ENCODE data around the gene CARD8. TPM values are rescaled to one million over a fixed set of nuclear protein-coding genes. Genes with fewer than 3 reads are reported as not detected.
A peak's percentile ranks its signal among the peaks of the same experiment; 100 is the strongest.

Gene CARD8
- total and polyA plus RNA-seq, 2 of the 8 experiments (the other 6 are each of a cell fraction or from before 2014, with no cell fraction given), result 8.9 to 24.4 TPM

DNA sequence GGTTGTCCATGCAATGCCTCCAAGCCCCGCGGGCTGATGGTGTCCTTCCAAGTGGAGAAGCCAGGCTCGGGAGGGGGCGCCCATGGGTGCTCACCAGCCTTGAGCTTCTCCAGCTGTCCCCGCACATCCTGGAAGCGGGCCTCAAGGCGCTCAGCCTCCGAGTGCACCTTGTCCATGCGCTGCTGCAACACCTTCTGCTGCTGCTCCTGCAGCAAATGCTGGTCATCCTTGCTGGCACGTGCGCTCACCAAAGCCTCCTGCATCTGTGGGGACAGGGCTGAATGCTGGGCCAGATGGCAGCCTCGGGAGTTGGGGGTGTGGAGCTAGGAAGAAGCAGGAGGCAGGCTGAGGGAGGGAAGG is 46.9 kb upstream of the CARD8 start:
- Histone ChIP-seq H3K18ac (ENCODE audit: extremely low read depth, low read length) (no peak overlapping the region), H3K56ac (replicated peaks; ENCODE audit: insufficient read length, low read depth, low read length) (no peak overlapping the region), H3K36me3 (ENCODE audit: control insufficient read depth in 2 of 4, insufficient read depth in 4 of 4, low read length in 3 of 4) (no peaks in the 10 kb centered on the region), H4K20me1 (replicated peaks in 1 of 2; ENCODE audit: control insufficient read depth in 1 of 2, insufficient read depth in 2 of 2, low read length in 2 of 2) (peaks cover 0 to 2% of the 10 kb centered on the region in 2 experiments), H2AK5ac (ENCODE audit: low read depth, low read length) (no peak overlapping the region), H3K4me2 (ENCODE audit: insufficient read depth in 1 of 2, low read depth in 2 of 2, low read length in 2 of 2) (no peak overlapping the region), H3K4me3 (ENCODE audit: extremely low read depth in 1 of 4, insufficient read depth in 2 of 4, low read depth in 3 of 4, low read length in 4 of 4) (no peak overlapping the region), H2BK120ac (replicated peaks; ENCODE audit: low read depth, low read length) (no peak overlapping the region), H3K79me2 (ENCODE audit: control insufficient read depth in 1 of 2, insufficient read depth in 2 of 2, low read length in 2 of 2) (no peaks in the 10 kb centered on the region), H3K9ac (replicated peaks in 1 of 4; ENCODE audit: extremely low read depth in 1 of 4, low read depth in 3 of 4, low read length in 3 of 4) (no peak overlapping the region), H3K14ac (ENCODE audit: insufficient read length) (no peak overlapping the region), H3K4me1 (replicated peaks in 1 of 4; ENCODE audit: control insufficient read depth in 3 of 4, insufficient read depth in 4 of 4, low read length in 3 of 4) (peaks cover 0 to 2% (median 0%) of the 10 kb centered on the region in 4 experiments; a peak in 1 of 7 replicates), H2BK5ac (ENCODE audit: low read depth, low read length) (peak overlapping the region; percentile 16; the same call in 1 of the 2 replicates), H2BK15ac (ENCODE audit: low read length) (no peak overlapping the region), H4K8ac (ENCODE audit: extremely low read depth, insufficient read depth, low read length) (no peak overlapping the region), H3K23me2 (ENCODE audit: low read depth, low read length) (peaks cover 5% of the 10 kb centered on the region; the same call in 1 of the 2 replicates), H2BK12ac (ENCODE audit: low read depth, low read length) (no peak overlapping the region), H3K27me3 (replicated peaks in 1 of 4; ENCODE audit: control insufficient read depth in 3 of 4, extremely low read depth in 1 of 4, insufficient read depth in 3 of 4, low read length in 3 of 4) (no peaks in the 10 kb centered on the region), H4K91ac (replicated peaks; ENCODE audit: insufficient read length, low read length) (no peak overlapping the region), H3K4ac (replicated peaks; ENCODE audit: insufficient read length, low read depth, low read length) (no peak overlapping the region), H2AFZ (ENCODE audit: low read length) (no peak overlapping the region), H3K79me1 (ENCODE audit: low read depth, low read length) (no peaks in the 10 kb centered on the region), H2BK20ac (ENCODE audit: low read length) (no peak overlapping the region), H4K5ac (ENCODE audit: insufficient read length, low read depth, low read length) (no peak overlapping the region), H3K9me3 (ENCODE audit: insufficient read depth in 2 of 2, low read depth in 1 of 2, low read length in 1 of 2) (no peaks in the 10 kb centered on the region), H3K27ac (ENCODE audit: low read depth, low read length) (no peak overlapping the region), H3K23ac (ENCODE audit: insufficient read length) (no peak overlapping the region)
- DNase-seq (ENCODE audit: low read depth in 1 of 2, low spot score in 2 of 2) (no peak), FAIRE-seq (no peak)
- ChIA-PET POLR2A (ENCODE audit: partially characterized antibody) (no interaction called here), CTCF (ENCODE audit: partially characterized antibody) (interaction anchor here (0.6 to 1.7 kb wide), 4 partner anchors 10 to 38 kb away, joined by 3 to 8 read pairs (median 4); no protein-coding TSS in a partner anchor)
- no peak for TF ChIP-seq POLR2A (IDR thresholded peaks at IDR 0.05; ENCODE audit: control extremely low read depth in 1 of 2, low read depth in 2 of 2, low read length in 2 of 2)
- no peak for TF ChIP-seq TEAD4 (IDR thresholded peaks at IDR 0.05; ENCODE audit: low read depth, low read length)
- TF ChIP-seq CHD1 (IDR thresholded peaks at IDR 0.05; ENCODE audit: low read depth, low read length), result no peak
- TF ChIP-seq E2F6 (IDR thresholded peaks at IDR 0.05), result no peak
- WGBS, 2 experiments (ENCODE audit: extremely low coverage in 1 of 2, insufficient coverage in 1 of 2, insufficient read length in 1 of 2, insufficient replicate concordance in 2 of 2, low coverage in 1 of 2, low lambda C conversion rate in 2 of 2, missing lambda C conversion rate in 1 of 2), result 92% methylated on average over 12 of the region's 12 CpGs; no CpG with 5 or more reads in 1 of the 2 experiments

Data from H1 (cell line).